ENCODE data around the gene NTRK3. TPM values are rescaled to one million over a fixed set of nuclear protein-coding genes. Genes with fewer than 3 reads are reported as not detected.

Gene NTRK3
- total and polyA plus RNA-seq, 2 of the 8 experiments (the other 6 are each of a cell fraction or from before 2014, with no cell fraction given) = 4.5 to 6.8 TPM

DNA sequence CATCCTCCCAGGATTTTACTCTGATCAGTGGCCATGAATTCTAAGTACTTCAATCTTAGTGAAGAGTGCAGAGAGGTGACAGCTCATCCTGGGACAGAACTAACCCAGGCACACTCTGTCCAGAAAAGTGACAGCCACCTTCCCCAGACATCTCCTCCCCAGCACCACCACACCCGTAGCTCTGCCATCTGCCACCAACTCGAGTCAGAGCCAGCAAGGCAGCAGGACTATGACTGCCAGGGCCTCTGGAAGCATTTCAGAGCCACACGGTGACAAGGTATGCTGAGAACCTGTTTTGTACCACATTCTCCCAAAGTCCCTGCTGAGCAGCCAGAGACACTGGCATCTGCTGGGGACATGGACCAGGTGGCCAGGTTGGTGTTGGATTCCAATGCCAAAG lies 71.0 kb downstream of the NTRK3 start (continued):
- TF ChIP-seq CHD7 (IDR thresholded peaks at IDR 0.05; ENCODE audit: insufficient replicate concordance, low read length) (no peak), POU5F1 (IDR thresholded peaks at IDR 0.05; ENCODE audit: low read depth, low read length) (no peak), SIX5 (IDR thresholded peaks at IDR 0.05; ENCODE audit: low read depth, low read length) (no peak), NANOG (IDR thresholded peaks at IDR 0.05; ENCODE audit: insufficient read depth, low read depth, low read length, poor library complexity, severe bottlenecking) (no peak), MAX (IDR thresholded peaks at IDR 0.05) (no peak), FOSL1 (IDR thresholded peaks at IDR 0.05; ENCODE audit: insufficient read depth, low read depth, low read length) (no peak)
